K562 (cell line): ENCODE results near the gene NXT1. TPM values are rescaled to one million over a fixed set of nuclear protein-coding genes. Genes with fewer than 3 reads are reported as not detected.

ENCODE experiments used
- ATAC-seq: fragments of 200-7000 bp; cut with Tn5 transposase; 3 replicates; pipeline ENCODE4 v1.9.1; 2020; ENCODE audit warnings: moderate library complexity
- BruUV-seq: library from RNA; stranded (reverse); fragments of 400-500 nt; replicated peaks from 2 replicates; lab custom pipeline; 2021; lab: Mats Ljungman, UMichigan
- CTCF ChIA-PET: fragments of 300-600 bp; formaldehyde crosslinking; extraction: SDS; loops from one replicate; lab custom pipeline; 2021; ENCODE audit warnings: low intra/inter-chr PET ratio; lab: Yijun Ruan, JAX
- POLR2A ChIA-PET: fragments of 300-600, 350-650 bp; sonication (Branson Sonifier 250); formaldehyde crosslinking; extraction: SDS; loops from one replicate; lab custom pipeline; 2021; ENCODE audit warnings: antibody characterized with exemption, inconsistent platforms; lab: Yijun Ruan, JAX
- DNase-seq, 4 experiments: peaks; one replicate each; pipeline versions ENCODE4 v3.0.0 to v3.0.0-alpha.2; 2011 to 2018; ENCODE audit warnings: low spot score in 3 of 4, mixed read lengths in 3 of 4; ENCODE audit errors: extremely low read depth in 1 of 4
- FAIRE-seq: peaks from 2 replicates; lab custom pipeline; 2011; peaks lifted over from hg19 to GRCh38; lab: Jason Lieb, UNC
- H2AFZ ChIP-seq: 2 replicates; pipeline ENCODE4 v1.6.0; 2011; ENCODE audit warnings: low read depth, low read length, control low read depth, inconsistent platforms
- H3K27ac ChIP-seq: fragments of 200-600 bp; 3 replicates; pipeline ENCODE4 v1.8.0; 2011; ENCODE audit warnings: low read depth, mild to moderate bottlenecking, control low read depth, inconsistent platforms, low read length, moderate library complexity, mixed read lengths; ENCODE audit errors: extremely low read depth
- H3K27me3 ChIP-seq, 2 experiments: fragments of 300-600 bp in 1 of 2; 2 replicates in 1 of 2; 3 replicates in 1 of 2; pipeline versions ENCODE4 v1.6.0 to v1.8.0; 2011; ENCODE audit warnings: inconsistent platforms in 2 of 2, low read length in 2 of 2, mild to moderate bottlenecking in 1 of 2, mixed read lengths in 1 of 2, moderate library complexity in 1 of 2; ENCODE audit not compliant: control insufficient read depth in 2 of 2, insufficient read depth in 2 of 2
- H3K36me3 ChIP-seq: fragments of 300-600 bp; 3 replicates; pipeline ENCODE4 v1.8.0; 2011; ENCODE audit warnings: mild to moderate bottlenecking, low read length, inconsistent platforms; ENCODE audit not compliant: control insufficient read depth, insufficient read depth
- H3K4me1 ChIP-seq, 2 experiments: fragments of 200-600 bp in 1 of 2; replicated peaks in 1 of 2; 2 replicates in 1 of 2; 3 replicates in 1 of 2; pipeline versions ENCODE4 v1.5.1 to v1.8.0; 2011; ENCODE audit warnings: inconsistent platforms in 2 of 2, low read length in 2 of 2, mild to moderate bottlenecking in 1 of 2, mixed read lengths in 1 of 2, moderate library complexity in 1 of 2; ENCODE audit not compliant: control insufficient read depth in 2 of 2, insufficient read depth in 2 of 2
- H3K4me2 ChIP-seq: 2 replicates; pipeline ENCODE4 v1.6.1; 2011; ENCODE audit warnings: low read length, control low read depth, inconsistent platforms, mixed read lengths; ENCODE audit not compliant: insufficient read depth
- H3K4me3 ChIP-seq: fragments of 200-600 bp; sonication (generic), shearing (Covaris generic); 2 replicates; pipeline ENCODE4 v1.5.1; 2016; ENCODE audit warnings: control low read depth, inconsistent platforms
- H3K79me2 ChIP-seq: fragments of 200-600 bp; 3 replicates; pipeline ENCODE4 v1.8.0; 2011; ENCODE audit warnings: low read length, inconsistent platforms; ENCODE audit not compliant: control insufficient read depth, insufficient read depth
- H3K9ac ChIP-seq, 2 experiments: 2 replicates each; pipeline versions ENCODE4 v1.6.0 to v1.6.1; 2011; ENCODE audit warnings: low read depth in 2 of 2, low read length in 2 of 2, control low read depth in 1 of 2, inconsistent platforms in 1 of 2, mild to moderate bottlenecking in 1 of 2, mixed read lengths in 1 of 2; ENCODE audit not compliant: insufficient read depth in 1 of 2
- H3K9me1 ChIP-seq: one replicate; pipeline ENCODE4 v1.6.0; 2011; ENCODE audit warnings: inconsistent platforms, mild to moderate bottlenecking, low read length, moderate library complexity; ENCODE audit not compliant: control insufficient read depth, insufficient read depth
- H3K9me3 ChIP-seq: replicated peaks from 2 replicates; pipeline ENCODE4 v1.5.1; 2011; ENCODE audit warnings: low read depth, low read length, inconsistent platforms; ENCODE audit not compliant: control insufficient read depth, insufficient read depth
- H4K20me1 ChIP-seq: replicated peaks from 2 replicates; pipeline ENCODE4 v1.6.1; 2011; ENCODE audit warnings: low read length, inconsistent platforms, mixed read lengths; ENCODE audit not compliant: control insufficient read depth, insufficient read depth
- ATF1 ChIP-seq, 2 experiments: fragments of 450-650 bp in 1 of 2; IDR thresholded peaks; 2 replicates each; pipeline ENCODE4 v1.6.1; 2016; ENCODE audit warnings: missing compliant biosample characterization in 1 of 2, missing genetic modification characterization in 1 of 2
- HINFP ChIP-seq: fragments of 450-650 bp; conservative IDR thresholded peaks from 2 replicates; pipeline ENCODE4 v1.6.1; 2016; ENCODE audit warnings: missing genetic modification characterization, low read depth, mild to moderate bottlenecking, control low read depth, missing compliant biosample characterization
- HMGN3 ChIP-seq: IDR thresholded peaks from 2 replicates; pipeline ENCODE4 v1.6.1; 2011; ENCODE audit warnings: borderline replicate concordance, low read depth, mild to moderate bottlenecking, mixed read lengths, low read length; ENCODE audit not compliant: insufficient read length; ENCODE audit errors: extremely low read depth
- JUND ChIP-seq, 2 experiments: IDR thresholded peaks; 2 replicates in 1 of 2; 3 replicates in 1 of 2; pipeline ENCODE4 v1.6.1; 2011; ENCODE audit warnings: borderline replicate concordance in 2 of 2, low read depth in 2 of 2, low read length in 2 of 2, improper control_type of control experiment in 1 of 2, missing biosample characterization in 1 of 2, missing genetic modification characterization in 1 of 2, missing genetic modification reagents in 1 of 2
- MTA1 ChIP-seq: fragments of 450-650 bp; IDR thresholded peaks from 2 replicates; pipeline ENCODE4 v1.6.1; 2017; ENCODE audit warnings: borderline replicate concordance
- NKRF ChIP-seq: fragments of 450-650 bp; IDR thresholded peaks from 2 replicates; pipeline ENCODE4 v1.6.1; 2016; ENCODE audit warnings: borderline replicate concordance
- SIX5 ChIP-seq, 2 experiments: IDR thresholded peaks; 2 replicates each; pipeline ENCODE4 v1.6.1; 2011; ENCODE audit warnings: low read length in 2 of 2, borderline replicate concordance in 1 of 2, low read depth in 1 of 2, mild to moderate bottlenecking in 1 of 2, moderate library complexity in 1 of 2; ENCODE audit not compliant: insufficient read depth in 1 of 2
- SP2 ChIP-seq: IDR thresholded peaks from 2 replicates; pipeline ENCODE4 v1.6.1; 2011; ENCODE audit warnings: mild to moderate bottlenecking, low read depth, low read length, moderate library complexity; ENCODE audit not compliant: poor library complexity, severe bottlenecking; ENCODE audit errors: extremely low read depth
- TAF9B ChIP-seq: fragments of 450-650 bp; IDR thresholded peaks from 2 replicates; pipeline ENCODE4 v1.6.1; 2018; ENCODE audit warnings: mild to moderate bottlenecking; ENCODE audit not compliant: partially characterized antibody
- ZC3H4 ChIP-seq: sonication (generic); formaldehyde crosslinking; IDR thresholded peaks from 2 replicates; pipeline ENCODE4 v1.9.0; 2021; ENCODE audit warnings: missing genetic modification reagents, borderline replicate concordance
- ZNF232 ChIP-seq: sonication (generic); formaldehyde crosslinking; IDR thresholded peaks from 2 replicates; pipeline ENCODE4 v1.8.0; 2022; ENCODE audit warnings: mild to moderate bottlenecking, missing genetic modification reagents
- ZNF277 ChIP-seq: fragments of 250-450 bp; sonication (Bioruptor Pico); IDR thresholded peaks from 2 replicates; pipeline ENCODE4 v1.8.0; 2022; ENCODE audit warnings: inconsistent platforms, mild to moderate bottlenecking, moderate library complexity, borderline replicate concordance
- ZNF280A ChIP-seq: fragments of 450-650 bp; IDR thresholded peaks from 2 replicates; pipeline ENCODE4 v1.6.1; 2018; ENCODE audit warnings: mild to moderate bottlenecking, low read depth; ENCODE audit not compliant: partially characterized antibody
- WGBS: fragments of 100-300 bp; shearing (Covaris generic); methylation state at CpG from one replicate; pipeline ENCODE4 v1.1.6; 2016; ENCODE audit warnings: low coverage, mixed read lengths; ENCODE audit not compliant: insufficient coverage; ENCODE audit errors: missing lambda C conversion rate; 5-methylcytosine and 5-hydroxymethylcytosine counted together
- in situ Hi-C: fragments of 300-500 bp; cut with MboI; formaldehyde crosslinking; loops from 4 replicates; pipeline ENCODE4 v1.15.0; 2018; ENCODE audit warnings: inconsistent platforms, mixed read lengths
- intact Hi-C: fragments of 100-400 bp; cut with micrococcal nuclease; formaldehyde crosslinking; loops from 2 replicates; pipeline ENCODE4 v1.14.2; 2022
- polyA plus RNA-seq, 8 experiments: library from polyadenylated mRNA; depleted of rRNA in 4 of 8; stranded (reverse) in 5 of 8; unstranded in 3 of 8; fragments of >200 nt; fragmentation: Nextera tagmentation in 2 of 8; fragmentation: Illumina TruSeq in 1 of 8; extraction: Ambion mirVana in 2 of 8; extraction: Trizol in 1 of 8; gene quantifications; 2 replicates each; pipeline versions ENCODE4 v1.2.1 to v1.2.3, GENCODE V29; 2011 to 2014; ENCODE audit warnings: inconsistent platforms in 1 of 8, missing spikeins in 1 of 8
- total RNA-seq, 7 experiments: library from RNA; depleted of rRNA in 6 of 7; stranded (reverse); fragments of >200 nt in 6 of 7; fragmentation: Illumina TruSeq in 2 of 7; extraction: Trizol in 2 of 7; gene quantifications; 2 replicates each; pipeline versions ENCODE4 v1.2.1 to v1.2.3, GENCODE V29; 2011 to 2021; ENCODE audit warnings: low replicate concordance in 1 of 7

NXT1 gene
- total and polyA plus RNA-seq, 9 of the 15 experiments (the other 6 are each of a cell fraction or from before 2014, with no cell fraction given), result 7.7 to 50.9 (median 35.6) TPM

GRCh38 chr20:23314699-23315098 lies 35.9 kb upstream of the NXT1 start (continued):
- TF ChIP-seq ZNF280A, result no peak
- no peak for TF ChIP-seq ZC3H4 (CRISPR knock-in tag)
- no peak for TF ChIP-seq MTA1
- TF ChIP-seq SIX5 (IDR thresholded peaks at IDR 0.05; ENCODE audit: borderline replicate concordance in 1 of 2, insufficient read depth in 1 of 2, low read depth in 1 of 2, low read length in 2 of 2), result no peak

GRCh38 chr20:23315099-23315498 lies 35.5 kb upstream of the NXT1 start:
- no TSS peak for BruUV-seq
- H2AFZ ChIP-seq, result no peak overlapping the region
- H3K9me3 ChIP-seq, result no peaks in the 10 kb centered on the region
- no peak for DNase-seq
- no peak overlapping the region for H3K4me3 ChIP-seq
- peaks cover 0 to 12% of the 10 kb centered on the region in 2 experiments; a peak in 2 of 5 replicates for H3K27me3 ChIP-seq
- no peaks in the 10 kb centered on the region for H3K36me3 ChIP-seq
- CTCF ChIA-PET, result no interaction called here
- in situ Hi-C loops, result no loop called here
- no peak overlapping the region for H3K27ac ChIP-seq
- POLR2A ChIA-PET, result no interaction called here
- intact Hi-C loops, result no loop called here
- no peaks in the 10 kb centered on the region for H3K79me2 ChIP-seq
- WGBS, result 10% methylated on average over 6 of the region's 9 CpGs
- H4K20me1 ChIP-seq, result no peaks in the 10 kb centered on the region; the same call in 1 of the 2 replicates
- H3K4me2 ChIP-seq, result no peak overlapping the region
- no peak for FAIRE-seq
- no peak for ATAC-seq
- no peak overlapping the region for H3K9ac ChIP-seq
- no peaks in the 10 kb centered on the region for H3K9me1 ChIP-seq
- peaks cover 4 to 12% of the 10 kb centered on the region in 2 experiments; a peak in 3 of 5 replicates for H3K4me1 ChIP-seq
- TF ChIP-seq NKRF (no peak), ZNF232 (no peak), ZNF277 (no peak), HINFP (tag) (no peak), SP2 (no peak), ATF1 (CRISPR knock-in tag; IDR thresholded peaks at IDR 0.05) (no peak), ATF1 (tag; IDR thresholded peaks at IDR 0.05) (no peak), JUND (IDR thresholded peaks at IDR 0.05; ENCODE audit: borderline replicate concordance, low read depth, low read length) (no peak), JUND (tag; IDR thresholded peaks at IDR 0.05; ENCODE audit: borderline replicate concordance, low read depth, low read length) (no peak), HMGN3 (no peak), TAF9B (no peak)
